SIG-M5 treated with dmso at 0.1 percent for 504 hours (cell line): ENCODE measurements around the gene DNAH14.

Experiments
- DNase-seq: peaks from one replicate; lab custom pipeline; 2025; ENCODE audit not compliant: unreplicated experiment; lab: John Stamatoyannopoulos, UW

Gene DNAH14

GRCh38 chr1:225446595-225446960, 517.1 kb downstream of the DNAH14 start:
- no peak for DNase-seq

GRCh38 chr1:225446981-225447615, 517.6 kb downstream of the DNAH14 start:
- DNase-seq, result no peak

- DNase-seq, result no peak
Measured at GRCh38 chr1:225447650-225448089, 518.2 kb downstream of the DNAH14 start.

GRCh38 chr1:225448146-225448805, 518.8 kb downstream of the DNAH14 start:
- DNase-seq, result no peak
